Subcutaneous abdominal adipose tissue (tissue), 5 donors: ENCODE results near the gene PARD3B.

Experiments used
- H3K27ac ChIP-seq: one replicate; pipeline ENCODE4 v1.7.0; 2013; ENCODE audit warnings: low read depth, mild to moderate bottlenecking, inconsistent platforms, low read length, moderate library complexity
- H3K27me3 ChIP-seq, 5 donors: one replicate each; pipeline ENCODE4 v1.7.0; 2013; ENCODE audit warnings: low read length in 5 of 5, inconsistent platforms in 1 of 5; ENCODE audit not compliant: control insufficient read depth in 5 of 5, insufficient read depth in 4 of 5
- H3K36me3 ChIP-seq, 5 donors: one replicate each; pipeline ENCODE4 v1.7.0; 2013; ENCODE audit warnings: low read length in 5 of 5; ENCODE audit not compliant: control insufficient read depth in 5 of 5, insufficient read depth in 5 of 5
- H3K4me1 ChIP-seq, 5 donors: one replicate each; pipeline ENCODE4 v1.7.0; 2013; ENCODE audit warnings: low read length in 5 of 5, mild to moderate bottlenecking in 3 of 5, moderate library complexity in 1 of 5; ENCODE audit not compliant: control insufficient read depth in 5 of 5, insufficient read depth in 5 of 5
- H3K4me3 ChIP-seq, 5 donors: one replicate each; pipeline ENCODE4 v1.7.0; 2013; ENCODE audit warnings: low read length in 5 of 5, low read depth in 1 of 5
- H3K9ac ChIP-seq, 5 donors: one replicate each; pipeline ENCODE4 v1.7.0; 2013; ENCODE audit warnings: low read length in 5 of 5, mild to moderate bottlenecking in 4 of 5, moderate library complexity in 3 of 5
- H3K9me3 ChIP-seq, 5 donors: one replicate each; pipeline ENCODE4 v1.7.0; 2013; ENCODE audit warnings: low read length in 5 of 5; ENCODE audit not compliant: control insufficient read depth in 5 of 5
- donor health status: healthy.
- donor health status: healthy.
- donor health status: healthy.
- donor health status: healthy.
- donor health status: healthy.

PARD3B gene

DNA sequence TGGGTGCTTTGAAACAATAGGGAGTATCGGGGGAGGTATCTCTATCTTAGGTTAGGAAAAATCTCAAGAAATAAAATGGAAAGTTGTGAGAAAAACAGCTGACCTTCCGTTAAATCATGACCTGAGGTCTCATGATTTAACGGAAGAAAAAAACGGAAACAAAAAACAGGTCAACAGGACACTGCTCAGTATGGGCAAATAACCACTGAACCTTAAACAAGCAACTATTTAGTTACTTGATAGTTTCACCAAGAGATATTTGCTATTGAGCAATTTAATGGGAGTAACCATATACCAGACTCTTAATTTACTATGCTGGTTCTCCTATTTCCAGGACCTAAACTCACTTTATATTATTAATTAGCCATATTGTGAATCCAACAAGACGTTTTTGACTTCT lies 150.8 kb downstream of the PARD3B start:
- H3K9ac ChIP-seq: no peak overlapping the region

DNA sequence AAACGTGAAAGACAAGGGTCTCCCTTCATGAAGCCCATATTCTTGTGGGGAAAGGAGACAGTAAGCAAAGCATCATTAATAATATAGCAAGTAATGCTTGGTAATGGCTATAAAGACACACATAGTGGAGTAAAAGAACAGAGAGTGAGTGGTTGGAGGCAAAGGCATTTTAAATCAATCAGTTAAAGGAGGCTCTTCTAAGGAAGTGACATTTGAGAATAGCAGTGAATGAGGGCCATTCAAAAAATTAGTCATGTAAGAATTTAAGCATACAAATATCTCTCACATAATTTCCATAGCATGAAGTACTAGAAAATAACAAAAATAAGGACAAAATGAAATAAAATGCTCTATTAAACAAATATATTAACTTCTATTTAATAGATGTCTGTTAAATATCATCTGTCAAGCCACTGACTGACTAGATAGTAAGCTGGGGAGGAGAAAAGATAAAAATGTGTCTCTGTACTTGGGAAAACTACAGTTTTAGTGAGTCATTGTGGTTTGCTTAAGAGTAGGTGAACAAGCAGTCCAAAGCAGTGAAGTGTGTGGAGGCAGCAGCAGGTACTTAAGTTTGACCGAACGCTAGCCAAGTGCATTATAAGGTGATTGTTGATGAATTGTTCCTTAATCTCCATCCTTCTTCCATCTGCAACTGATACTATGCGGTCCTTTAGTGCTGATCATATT lies 160.1 kb downstream of the PARD3B start:
- no peak overlapping the region for H3K9ac ChIP-seq
- H3K27ac ChIP-seq: no peak overlapping the region
- no peaks in the 10 kb centered on the region for H3K36me3 ChIP-seq
- H3K4me3 ChIP-seq: no peak overlapping the region
- H3K27me3 ChIP-seq: no peaks in the 10 kb centered on the region
- H3K4me1 ChIP-seq: peaks cover 0 to 3% (median 0%) of the 10 kb centered on the region in 5 donors
- no peaks in the 10 kb centered on the region for H3K9me3 ChIP-seq

More for the DNA sequence above, 150.8 kb downstream of the PARD3B start:
- H3K27me3 ChIP-seq: no peaks in the 10 kb centered on the region
- H3K27ac ChIP-seq: no peak overlapping the region
- H3K9me3 ChIP-seq: no peaks in the 10 kb centered on the region
- H3K36me3 ChIP-seq: no peaks in the 10 kb centered on the region
- H3K4me1 ChIP-seq: peaks cover 0 to 10% (median 4%) of the 10 kb centered on the region in 5 donors
- H3K4me3 ChIP-seq: no peak overlapping the region

DNA sequence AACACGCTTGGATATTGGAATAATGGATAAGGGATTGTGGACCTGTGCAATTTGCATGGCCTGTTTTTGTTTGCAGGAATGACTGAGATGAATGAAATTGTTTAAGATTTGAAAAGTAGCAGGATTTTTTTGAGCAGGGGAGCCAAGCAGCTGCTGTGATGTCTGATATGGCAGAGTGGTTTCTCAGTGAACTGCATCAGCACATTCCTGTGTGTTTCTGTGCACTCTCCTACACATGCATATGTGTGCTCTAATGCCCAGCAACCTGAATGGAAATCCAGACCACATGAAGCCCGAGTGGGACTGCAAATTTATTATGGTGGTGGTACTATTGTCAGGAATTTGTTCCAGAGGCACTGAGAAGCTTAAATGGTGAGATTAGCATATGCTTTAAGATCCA lies 161.7 kb downstream of the PARD3B start:
- no peaks in the 10 kb centered on the region for H3K9me3 ChIP-seq
- H3K4me1 ChIP-seq: peaks cover 0 to 3% (median 0%) of the 10 kb centered on the region in 5 donors
- no peak overlapping the region for H3K9ac ChIP-seq
- H3K4me3 ChIP-seq: no peak overlapping the region
- H3K27me3 ChIP-seq: no peaks in the 10 kb centered on the region
- no peak overlapping the region for H3K27ac ChIP-seq
- H3K36me3 ChIP-seq: no peaks in the 10 kb centered on the region

DNA sequence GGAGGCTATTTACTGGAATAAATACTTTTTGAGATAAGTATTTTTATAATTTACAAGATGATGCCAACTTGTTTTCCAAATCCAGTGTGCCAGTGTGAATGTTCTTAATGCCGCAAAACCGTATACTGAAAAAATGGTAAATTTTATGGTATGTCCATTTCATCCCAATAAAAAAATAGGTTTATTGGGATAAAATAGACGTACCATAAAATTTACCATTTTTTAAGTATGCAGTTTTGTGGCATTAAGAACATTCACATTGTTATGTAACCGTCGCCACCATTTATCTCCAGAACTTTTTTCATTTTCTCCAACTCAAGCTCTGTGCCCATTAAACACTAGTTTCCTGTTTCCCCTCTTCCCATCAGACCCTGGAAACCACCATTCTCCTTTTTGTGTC lies 167.9 kb downstream of the PARD3B start:
- Histone ChIP-seq H3K36me3 (peaks cover 0 to 4% (median 0%) of the 10 kb centered on the region in 5 donors), H3K4me1 (peaks cover 0 to 5% (median 0%) of the 10 kb centered on the region in 5 donors), H3K27me3 (no peaks in the 10 kb centered on the region), H3K27ac (no peak overlapping the region), H3K4me3 (no peak overlapping the region), H3K9me3 (no peaks in the 10 kb centered on the region), H3K9ac (no peak overlapping the region)

- H3K9me3 ChIP-seq: no peaks in the 10 kb centered on the region
- no peak overlapping the region for H3K9ac ChIP-seq
- H3K4me3 ChIP-seq: no peak overlapping the region
- H3K27me3 ChIP-seq: no peaks in the 10 kb centered on the region
- H3K27ac ChIP-seq: no peak overlapping the region
- peaks cover 0 to 8% (median 0%) of the 10 kb centered on the region in 5 donors for H3K4me1 ChIP-seq
- H3K36me3 ChIP-seq: peaks cover 0 to 4% (median 0%) of the 10 kb centered on the region in 5 donors
These were observed 170.1 kb downstream of the PARD3B start for GRCh38 chr2:204715361-204715760.

- Histone ChIP-seq H3K27ac (no peak overlapping the region), H3K36me3 (peaks cover 0 to 4% (median 0%) of the 10 kb centered on the region in 5 donors), H3K9me3 (no peaks in the 10 kb centered on the region), H3K4me3 (no peak overlapping the region), H3K9ac (no peak overlapping the region), H3K4me1 (peaks cover 0 to 8% (median 2%) of the 10 kb centered on the region in 5 donors), H3K27me3 (no peaks in the 10 kb centered on the region)
These were observed 172.3 kb downstream of the PARD3B start for GRCh38 chr2:204717591-204717990.

GRCh38 chr2:204718607-204719006 lies 173.3 kb downstream of the PARD3B start:
- no peak overlapping the region for H3K9ac ChIP-seq
- H3K27ac ChIP-seq: no peak overlapping the region
- no peaks in the 10 kb centered on the region for H3K27me3 ChIP-seq
- no peak overlapping the region for H3K4me3 ChIP-seq
- no peaks in the 10 kb centered on the region for H3K36me3 ChIP-seq
- peaks cover 0 to 8% (median 2%) of the 10 kb centered on the region in 5 donors for H3K4me1 ChIP-seq
- H3K9me3 ChIP-seq: no peaks in the 10 kb centered on the region

DNA sequence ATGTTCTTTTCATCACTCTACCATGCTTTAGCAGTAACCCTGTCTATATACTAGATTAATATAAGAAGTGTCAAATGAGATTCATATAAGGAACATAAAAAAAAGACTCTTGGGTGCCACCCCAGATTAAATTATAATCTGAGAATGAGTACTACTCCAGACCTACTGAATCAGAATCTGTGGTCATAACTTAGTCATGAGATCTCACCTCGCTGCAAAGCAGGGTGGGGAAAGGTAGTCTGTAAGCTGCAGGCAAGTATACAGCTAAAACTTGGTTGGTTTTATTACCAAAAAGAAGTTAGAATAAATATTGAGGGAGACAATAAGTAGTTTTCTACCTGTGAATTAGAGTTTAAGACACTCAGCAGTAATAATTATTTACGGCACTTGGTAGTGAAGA lies 175.6 kb downstream of the PARD3B start:
- Histone ChIP-seq H3K4me3 (no peak overlapping the region), H3K4me1 (peaks cover 0 to 8% (median 0%) of the 10 kb centered on the region in 5 donors), H3K27me3 (no peaks in the 10 kb centered on the region), H3K36me3 (no peaks in the 10 kb centered on the region), H3K27ac (no peak overlapping the region), H3K9ac (no peak overlapping the region), H3K9me3 (no peaks in the 10 kb centered on the region)

GRCh38 chr2:204722207-204722606 lies 176.9 kb downstream of the PARD3B start:
- Histone ChIP-seq H3K4me3 (no peak overlapping the region), H3K27ac (no peak overlapping the region), H3K9ac (no peak overlapping the region), H3K9me3 (no peaks in the 10 kb centered on the region), H3K36me3 (no peaks in the 10 kb centered on the region), H3K4me1 (peaks cover 0 to 8% (median 0%) of the 10 kb centered on the region in 5 donors), H3K27me3 (no peaks in the 10 kb centered on the region)

- no peaks in the 10 kb centered on the region for H3K9me3 ChIP-seq
- H3K27ac ChIP-seq: no peak overlapping the region
- no peak overlapping the region for H3K9ac ChIP-seq
These were observed 177.4 kb downstream of the PARD3B start for GRCh38 chr2:204722691-204723090.

More at GRCh38 chr2:204722691-204723090, 177.4 kb downstream of the PARD3B start:
- Histone ChIP-seq H3K4me1 (peaks cover 0 to 8% (median 0%) of the 10 kb centered on the region in 5 donors), H3K36me3 (no peaks in the 10 kb centered on the region), H3K27me3 (no peaks in the 10 kb centered on the region), H3K4me3 (no peak overlapping the region)
